H1 (cell line): Measurements from ENCODE around the gene CP. TPM values are rescaled to one million over a fixed set of nuclear protein-coding genes. Genes with fewer than 3 reads are reported as not detected.

ENCODE experiments used
- BACH1 ChIP-seq: IDR thresholded peaks from 2 replicates; pipeline ENCODE4 v1.6.1; 2012; ENCODE audit warnings: low read length, improper control_type of control experiment
- CTCF ChIP-seq, 3 experiments: IDR thresholded peaks; 1 replicate in 2 of 3; 2 replicates in 1 of 3; pipeline versions ENCODE4 v1.5.1 to v1.6.1; 2011; ENCODE audit warnings: low read length in 3 of 3, mild to moderate bottlenecking in 3 of 3, inconsistent platforms in 2 of 3, low read depth in 1 of 3, moderate library complexity in 1 of 3; ENCODE audit not compliant: insufficient read depth in 1 of 3; ENCODE audit errors: control extremely low read depth in 1 of 3
- NANOG ChIP-seq: IDR thresholded peaks from 2 replicates; pipeline ENCODE4 v1.6.1; 2011; ENCODE audit warnings: low read length, low read depth, mild to moderate bottlenecking, inconsistent platforms; ENCODE audit not compliant: insufficient read depth, poor library complexity, severe bottlenecking
- POLR2A ChIP-seq, 2 experiments: IDR thresholded peaks; 1 replicate in 1 of 2; 2 replicates in 1 of 2; pipeline ENCODE4 v1.6.1; 2011; ENCODE audit warnings: low read depth in 2 of 2, low read length in 2 of 2, mild to moderate bottlenecking in 2 of 2; ENCODE audit errors: control extremely low read depth in 1 of 2
- SIX5 ChIP-seq: IDR thresholded peaks from 2 replicates; pipeline ENCODE4 v1.6.1; 2011; ENCODE audit warnings: mild to moderate bottlenecking, low read depth, low read length
- TAF1 ChIP-seq: IDR thresholded peaks from 2 replicates; pipeline ENCODE4 v1.6.1; 2011; ENCODE audit warnings: mild to moderate bottlenecking, low read depth, low read length
- TCF12 ChIP-seq: IDR thresholded peaks from 2 replicates; pipeline ENCODE4 v1.6.1; 2011; ENCODE audit warnings: low read depth, mild to moderate bottlenecking, low read length
- polyA plus RNA-seq, 7 experiments: library from polyadenylated mRNA; depleted of rRNA in 3 of 7; stranded (reverse) in 5 of 7; unstranded in 2 of 7; fragments of >200 nt in 5 of 7; fragments of 200-250 nt in 2 of 7; gene quantifications; 1 replicate in 5 of 7; 2 replicates in 1 of 7; 4 replicates in 1 of 7; pipeline versions ENCODE4 v1.2.1 to v1.2.3, GENCODE V29; 2011 to 2013; ENCODE audit warnings: missing spikeins in 2 of 7, mixed read lengths in 2 of 7
- total RNA-seq: library from RNA; stranded (reverse); fragmentation: NEBNext Ultra II Directional; extraction: Animal tissue kit (Norgen Biotek cat#: 25700); gene quantifications from 2 replicates; pipeline ENCODE4 v1.2.1, GENCODE V29; 2021

CP gene
- total and polyA plus RNA-seq, 2 of the 8 experiments (the other 6 are each of a cell fraction or from before 2014, with no cell fraction given): 0.32 to 2.6 TPM

GRCh38 chr3:149221783-149222517, at the start of gene CP (continued):
- TF ChIP-seq TAF1 (no peak), CTCF (IDR thresholded peaks at IDR 0.05; ENCODE audit: control extremely low read depth in 1 of 3, insufficient read depth in 1 of 3, low read depth in 1 of 3, low read length in 3 of 3) (no peak), SIX5 (no peak), BACH1 (no peak), TCF12 (no peak), NANOG (no peak), POLR2A (IDR thresholded peaks at IDR 0.05; ENCODE audit: control extremely low read depth in 1 of 2, low read depth in 2 of 2, low read length in 2 of 2) (no peak)
